OCI-LY7 (cell line): ENCODE measurements around the gene RBM6.

Experiments used
- EZH2phosphoT487 ChIP-seq: fragments of 200-600 bp; sonication (generic); IDR thresholded peaks from 2 replicates; pipeline ENCODE4 v1.6.1; 2018; ENCODE audit warnings: low read depth, borderline replicate concordance, mild to moderate bottlenecking, mixed run types, antibody characterized with exemption, low read length, moderate library complexity, mixed read lengths
- TF ChIP-seq, protein P1 (sequence below): fragments of 200-600 bp; sonication (generic); conservative IDR thresholded peaks from 2 replicates; pipeline ENCODE4 v1.5.1; 2014; ENCODE audit warnings: mild to moderate bottlenecking, antibody characterized with exemption, low read length, moderate library complexity, mixed read lengths

DNA sequence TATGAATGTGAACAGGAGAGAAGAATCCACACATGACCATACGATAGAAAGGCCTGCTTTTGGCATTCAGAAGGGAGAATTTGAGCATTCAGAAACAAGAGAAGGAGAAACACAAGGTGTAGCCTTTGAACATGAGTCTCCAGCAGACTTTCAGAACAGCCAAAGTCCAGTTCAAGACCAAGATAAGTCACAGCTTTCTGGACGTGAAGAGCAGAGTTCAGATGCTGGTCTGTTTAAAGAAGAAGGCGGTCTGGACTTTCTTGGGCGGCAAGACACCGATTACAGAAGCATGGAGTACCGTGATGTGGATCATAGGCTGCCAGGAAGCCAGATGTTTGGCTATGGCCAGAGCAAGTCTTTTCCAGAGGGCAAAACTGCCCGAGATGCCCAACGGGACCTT, 28.4 kb downstream of the RBM6 start:
- TF ChIP-seq, protein P1, sequence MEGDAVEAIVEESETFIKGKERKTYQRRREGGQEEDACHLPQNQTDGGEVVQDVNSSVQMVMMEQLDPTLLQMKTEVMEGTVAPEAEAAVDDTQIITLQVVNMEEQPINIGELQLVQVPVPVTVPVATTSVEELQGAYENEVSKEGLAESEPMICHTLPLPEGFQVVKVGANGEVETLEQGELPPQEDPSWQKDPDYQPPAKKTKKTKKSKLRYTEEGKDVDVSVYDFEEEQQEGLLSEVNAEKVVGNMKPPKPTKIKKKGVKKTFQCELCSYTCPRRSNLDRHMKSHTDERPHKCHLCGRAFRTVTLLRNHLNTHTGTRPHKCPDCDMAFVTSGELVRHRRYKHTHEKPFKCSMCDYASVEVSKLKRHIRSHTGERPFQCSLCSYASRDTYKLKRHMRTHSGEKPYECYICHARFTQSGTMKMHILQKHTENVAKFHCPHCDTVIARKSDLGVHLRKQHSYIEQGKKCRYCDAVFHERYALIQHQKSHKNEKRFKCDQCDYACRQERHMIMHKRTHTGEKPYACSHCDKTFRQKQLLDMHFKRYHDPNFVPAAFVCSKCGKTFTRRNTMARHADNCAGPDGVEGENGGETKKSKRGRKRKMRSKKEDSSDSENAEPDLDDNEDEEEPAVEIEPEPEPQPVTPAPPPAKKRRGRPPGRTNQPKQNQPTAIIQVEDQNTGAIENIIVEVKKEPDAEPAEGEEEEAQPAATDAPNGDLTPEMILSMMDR = no peak
- no peak for TF ChIP-seq EZH2phosphoT487
